ENCODE results near the gene ENTREP3.

DNA sequence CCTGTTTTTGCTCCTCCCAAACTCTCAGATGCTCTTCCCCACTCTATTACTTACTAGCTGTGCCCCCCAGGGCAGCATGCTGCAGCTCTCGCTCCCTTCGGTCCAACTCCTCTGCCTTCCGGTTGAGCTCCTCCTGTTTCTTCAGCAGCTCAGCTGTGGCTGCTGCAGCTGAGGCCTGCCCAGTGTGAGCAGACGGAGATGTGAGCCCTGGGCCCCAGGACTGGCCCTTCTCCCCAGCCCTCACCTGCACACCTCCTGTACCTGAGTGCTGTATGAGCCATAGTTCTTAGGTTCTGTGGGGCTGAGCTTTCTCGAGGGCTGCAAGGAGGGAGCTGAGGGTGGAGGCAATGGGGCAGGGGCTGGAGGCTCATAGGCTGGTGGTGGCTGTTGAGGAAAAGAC, 5.0 kb upstream of the ENTREP3 start:
- TF ChIP-seq, protein P1, sequence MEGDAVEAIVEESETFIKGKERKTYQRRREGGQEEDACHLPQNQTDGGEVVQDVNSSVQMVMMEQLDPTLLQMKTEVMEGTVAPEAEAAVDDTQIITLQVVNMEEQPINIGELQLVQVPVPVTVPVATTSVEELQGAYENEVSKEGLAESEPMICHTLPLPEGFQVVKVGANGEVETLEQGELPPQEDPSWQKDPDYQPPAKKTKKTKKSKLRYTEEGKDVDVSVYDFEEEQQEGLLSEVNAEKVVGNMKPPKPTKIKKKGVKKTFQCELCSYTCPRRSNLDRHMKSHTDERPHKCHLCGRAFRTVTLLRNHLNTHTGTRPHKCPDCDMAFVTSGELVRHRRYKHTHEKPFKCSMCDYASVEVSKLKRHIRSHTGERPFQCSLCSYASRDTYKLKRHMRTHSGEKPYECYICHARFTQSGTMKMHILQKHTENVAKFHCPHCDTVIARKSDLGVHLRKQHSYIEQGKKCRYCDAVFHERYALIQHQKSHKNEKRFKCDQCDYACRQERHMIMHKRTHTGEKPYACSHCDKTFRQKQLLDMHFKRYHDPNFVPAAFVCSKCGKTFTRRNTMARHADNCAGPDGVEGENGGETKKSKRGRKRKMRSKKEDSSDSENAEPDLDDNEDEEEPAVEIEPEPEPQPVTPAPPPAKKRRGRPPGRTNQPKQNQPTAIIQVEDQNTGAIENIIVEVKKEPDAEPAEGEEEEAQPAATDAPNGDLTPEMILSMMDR (IDR thresholded peaks at IDR 0.05) = no peak
- TF ChIP-seq POLR2A (IDR thresholded peaks at IDR 0.05) = no peak

Data from ovary (tissue), 3 donors.